IMR-90 (cell line): Measurements from ENCODE around the gene TAB2. TPM values are rescaled to one million over a fixed set of nuclear protein-coding genes. Genes with fewer than 3 reads are reported as not detected.

Source experiments
- ATAC-seq: fragments of 200-7000 bp; cut with Tn5 transposase; 2 replicates; pipeline ENCODE4 v1.9.1; 2020; ENCODE audit warnings: low read depth, mild to moderate bottlenecking, moderate library complexity
- BruUV-seq: library from RNA; stranded (reverse); fragments of 400-500 nt; replicated peaks from 2 replicates; lab custom pipeline; 2021; lab: Mats Ljungman, UMichigan
- CTCF ChIA-PET: fragments of 300-600 bp; formaldehyde crosslinking; extraction: SDS; loops from one replicate; lab custom pipeline; 2021; ENCODE audit warnings: antibody characterized with exemption; lab: Yijun Ruan, JAX
- POLR2A ChIA-PET: fragments of 300-600 bp; sonication (Branson Sonifier 250); formaldehyde crosslinking; loops from one replicate; lab custom pipeline; 2022; ENCODE audit warnings: antibody characterized with exemption; ENCODE audit not compliant: unreplicated experiment; lab: Charles Lee
- DNase-seq: peaks from one replicate; pipeline ENCODE4 v3.0.0; 2013
- H2AFZ ChIP-seq: replicated peaks from 2 replicates; pipeline ENCODE3; 2013; ENCODE audit warnings: low read length, mild to moderate bottlenecking; ENCODE audit not compliant: poor library complexity
- H2AK5ac ChIP-seq: 2 replicates; pipeline ENCODE4 v1.6.1; 2013; ENCODE audit warnings: low read depth, low read length, inconsistent platforms
- H2AK9ac ChIP-seq: replicated peaks from 2 replicates; pipeline ENCODE3; 2013; ENCODE audit warnings: mild to moderate bottlenecking, low read depth, low read length, moderate library complexity; ENCODE audit not compliant: poor library complexity
- H2BK120ac ChIP-seq: 2 replicates; pipeline ENCODE4 v1.6.1; 2013; ENCODE audit warnings: low read depth, low read length, inconsistent platforms
- H2BK15ac ChIP-seq: 3 replicates; pipeline ENCODE4 v1.6.1; 2013; ENCODE audit warnings: low read depth, low read length, inconsistent platforms
- H2BK20ac ChIP-seq: 2 replicates; pipeline ENCODE4 v1.6.1; 2013; ENCODE audit warnings: low read depth, mild to moderate bottlenecking, inconsistent platforms, low read length, moderate library complexity
- H2BK5ac ChIP-seq: 2 replicates; pipeline ENCODE4 v1.6.1; 2013; ENCODE audit warnings: mild to moderate bottlenecking, low read depth, low read length, inconsistent platforms; ENCODE audit not compliant: poor library complexity, severe bottlenecking
- H3K14ac ChIP-seq: replicated peaks from 2 replicates; pipeline ENCODE4 v1.6.1; 2013; ENCODE audit warnings: low read depth, low read length, inconsistent platforms
- H3K18ac ChIP-seq: 2 replicates; pipeline ENCODE4 v1.6.1; 2013; ENCODE audit warnings: low read depth, low read length, control low read depth
- H3K23ac ChIP-seq: 2 replicates; pipeline ENCODE4 v1.6.1; 2013; ENCODE audit warnings: low read depth, low read length, inconsistent platforms
- H3K27ac ChIP-seq: 2 replicates; pipeline ENCODE4 v1.5.1; 2013; ENCODE audit warnings: mild to moderate bottlenecking, control low read depth, low read length; ENCODE audit not compliant: insufficient read depth
- H3K27me3 ChIP-seq: 2 replicates; pipeline ENCODE4 v1.6.1; 2013; ENCODE audit warnings: low read length; ENCODE audit not compliant: control insufficient read depth, insufficient read depth
- H3K36me3 ChIP-seq: 2 replicates; pipeline ENCODE4 v1.6.1; 2013; ENCODE audit warnings: low read length, mixed read lengths; ENCODE audit not compliant: control insufficient read depth, insufficient read depth
- H3K4ac ChIP-seq: 2 replicates; pipeline ENCODE4 v1.6.1; 2013; ENCODE audit warnings: low read depth, low read length, inconsistent platforms
- H3K4me1 ChIP-seq: 2 replicates; pipeline ENCODE4 v1.6.1; 2013; ENCODE audit warnings: low read length, mixed read lengths; ENCODE audit not compliant: control insufficient read depth, insufficient read depth
- H3K4me2 ChIP-seq: 2 replicates; pipeline ENCODE4 v1.6.1; 2013; ENCODE audit warnings: low read depth, mild to moderate bottlenecking, control low read depth, low read length, moderate library complexity
- H3K4me3 ChIP-seq: 2 replicates; pipeline ENCODE4 v1.5.1; 2013; ENCODE audit warnings: low read depth, mild to moderate bottlenecking, control low read depth, low read length, moderate library complexity; ENCODE audit not compliant: insufficient read depth
- H3K56ac ChIP-seq: 2 replicates; pipeline ENCODE4 v1.6.1; 2013; ENCODE audit warnings: low read length, inconsistent platforms; ENCODE audit not compliant: insufficient read depth; ENCODE audit errors: extremely low read depth
- H3K79me1 ChIP-seq, 2 experiments: 2 replicates each; pipeline ENCODE4 v1.6.1; 2013; ENCODE audit warnings: low read length in 2 of 2, inconsistent platforms in 1 of 2, low read depth in 1 of 2
- H3K9ac ChIP-seq: 2 replicates; pipeline ENCODE4 v1.6.1; 2013; ENCODE audit warnings: low read depth, low read length, control low read depth
- H3K9me1 ChIP-seq: 2 replicates; pipeline ENCODE4 v1.6.1; 2013; ENCODE audit warnings: low read length, inconsistent platforms; ENCODE audit not compliant: insufficient read depth
- H3K9me3 ChIP-seq: 2 replicates; pipeline ENCODE4 v1.6.1; 2013; ENCODE audit warnings: low read length; ENCODE audit not compliant: control insufficient read depth, insufficient read depth
- H4K20me1 ChIP-seq: 2 replicates; pipeline ENCODE4 v1.6.1; 2013; ENCODE audit warnings: low read length, inconsistent platforms; ENCODE audit not compliant: insufficient read depth
- H4K5ac ChIP-seq: 2 replicates; pipeline ENCODE4 v1.6.1; 2013; ENCODE audit warnings: mild to moderate bottlenecking, low read depth, low read length, control low read depth
- H4K8ac ChIP-seq, 2 experiments: 2 replicates each; pipeline ENCODE4 v1.6.1; 2013; ENCODE audit warnings: low read depth in 2 of 2, low read length in 2 of 2, control low read depth in 1 of 2, inconsistent platforms in 1 of 2
- H4K91ac ChIP-seq: 2 replicates; pipeline ENCODE4 v1.6.1; 2013; ENCODE audit warnings: low read depth, low read length, inconsistent platforms; ENCODE audit not compliant: insufficient read depth
- CEBPB ChIP-seq: IDR thresholded peaks from 2 replicates; pipeline ENCODE4 v1.6.1; 2012; ENCODE audit warnings: low read depth, low read length, improper control_type of control experiment
- CHD1 ChIP-seq: IDR thresholded peaks from 2 replicates; pipeline ENCODE4 v1.6.1; 2012; ENCODE audit warnings: low read depth, low read length, improper control_type of control experiment
- ELK1 ChIP-seq: fragments of 150-350 bp; IDR thresholded peaks from 2 replicates; pipeline ENCODE4 v1.6.1; 2016; ENCODE audit warnings: low read depth, mild to moderate bottlenecking, low read length, moderate library complexity, borderline replicate concordance
- MAFK ChIP-seq: IDR thresholded peaks from 2 replicates; pipeline ENCODE4 v1.6.1; 2012; ENCODE audit warnings: low read depth, low read length, improper control_type of control experiment
- RAD21 ChIP-seq: IDR thresholded peaks from 2 replicates; pipeline ENCODE4 v1.6.1; 2012; ENCODE audit warnings: low read length, improper control_type of control experiment
- RCOR1 ChIP-seq: IDR thresholded peaks from 2 replicates; pipeline ENCODE4 v1.6.1; 2012; ENCODE audit warnings: mild to moderate bottlenecking, low read length, improper control_type of control experiment; ENCODE audit not compliant: insufficient replicate concordance
- RFX5 ChIP-seq: IDR thresholded peaks from 2 replicates; pipeline ENCODE4 v1.8.0; 2012; ENCODE audit warnings: low read depth, mild to moderate bottlenecking, low read length, moderate library complexity
- WGBS, 2 experiments: methylation state at CpG; one replicate each; pipeline versions ENCODE4 v1.1.5 to v1.1.7; 2013; ENCODE audit warnings: missing lambda C conversion rate in 2 of 2; ENCODE audit not compliant: insufficient read length in 1 of 2; ENCODE audit errors: extremely low coverage in 2 of 2; 5-methylcytosine and 5-hydroxymethylcytosine counted together
- dilution Hi-C: fragments of 300-500 bp; cut with HindIII; formaldehyde crosslinking; loops from one replicate; pipeline ENCODE4 v1.14.3; 2018; ENCODE audit warnings: low sequenced_read_pairs; ENCODE audit not compliant: unreplicated experiment
- in situ Hi-C: fragments of 300-500 bp; cut with MboI; formaldehyde crosslinking; loops from 3 replicates; pipeline ENCODE4 v1.14.3; 2019; ENCODE audit warnings: low sequenced_read_pairs, inconsistent platforms, mixed read lengths
- intact Hi-C: fragments of 100-400 bp; cut with micrococcal nuclease; formaldehyde crosslinking; loops from 2 replicates; pipeline ENCODE4 v1.10.0; 2022
- polyA plus RNA-seq, 3 experiments: library from polyadenylated mRNA; depleted of rRNA; stranded (reverse); fragments of >200 nt; gene quantifications; 2 replicates each; pipeline ENCODE4 v1.2.3, GENCODE V29; 2012; ENCODE audit warnings: low replicate concordance in 1 of 3
- total RNA-seq: library from RNA; depleted of rRNA; stranded (reverse); fragments of >200 nt; gene quantifications from 2 replicates; pipeline ENCODE4 v1.2.3, GENCODE V29; 2012
- TF ChIP-seq, protein P1 (sequence below): fragments of 150-350 bp; IDR thresholded peaks from 2 replicates; pipeline ENCODE4 v1.6.1; 2017; ENCODE audit warnings: mild to moderate bottlenecking, antibody characterized with exemption, low read length, low read depth

Gene TAB2
- total and polyA plus RNA-seq, 2 of the 4 experiments (the other 2 are of a cell fraction) = 20.8 to 25.3 TPM

- intact Hi-C loops (no loop called here), dilution Hi-C loops (no loop called here), in situ Hi-C loops (no loop called here)
- ChIA-PET CTCF (no interaction called here), POLR2A (no interaction called here)
- Histone ChIP-seq H3K4me3 (no peak overlapping the region), H2BK15ac (no peak overlapping the region), H2AK5ac (no peak overlapping the region), H2BK5ac (peak overlapping the region; percentile 68), H2BK20ac (peak overlapping the region; percentile 42; the same call in 1 of the 2 replicates), H4K5ac (peak overlapping the region; percentile 75; the same call in 1 of the 2 replicates), H3K27me3 (no peaks in the 10 kb centered on the region), H3K23ac (no peak overlapping the region), H4K20me1 (peaks cover 70% of the 10 kb centered on the region), H3K18ac (peak overlapping the region; percentile 86; the same call in 1 of the 2 replicates), H3K36me3 (no peaks in the 10 kb centered on the region), H3K4me1 (peaks cover 14% of the 10 kb centered on the region), H2BK120ac (peak overlapping the region; percentile 35; the same call in 1 of the 2 replicates), H3K79me1 (peaks cover 6 to 58% of the 10 kb centered on the region in 2 experiments; a peak in 3 of 4 replicates), H2AFZ (no peak overlapping the region), H3K27ac (no peak overlapping the region), H3K14ac (0 out of 2 replicates have a peak overlapping the region, but pooled peaks have one; percentile 3), H4K8ac (no peak overlapping the region), H4K91ac (no peak overlapping the region), H3K9ac (no peak overlapping the region), H3K4ac (no peak overlapping the region), H2AK9ac (no peak overlapping the region), H3K56ac (no peak overlapping the region), H3K4me2 (peak overlapping the region; percentile 87), H3K9me1 (peaks cover 16% of the 10 kb centered on the region), H3K9me3 (no peaks in the 10 kb centered on the region)
- DNase-seq (peak; percentile 25), ATAC-seq (no peak)
- BruUV-seq = no TSS peak
- WGBS, 2 experiments = no CpG with 5 or more reads among the region's 1 CpG
- TF ChIP-seq RAD21 (no peak), CHD1 (no peak), RFX5 (no peak), RCOR1 (no peak), CEBPB (no peak), ELK1 (no peak), MAFK (no peak)
- TF ChIP-seq, protein P1, sequence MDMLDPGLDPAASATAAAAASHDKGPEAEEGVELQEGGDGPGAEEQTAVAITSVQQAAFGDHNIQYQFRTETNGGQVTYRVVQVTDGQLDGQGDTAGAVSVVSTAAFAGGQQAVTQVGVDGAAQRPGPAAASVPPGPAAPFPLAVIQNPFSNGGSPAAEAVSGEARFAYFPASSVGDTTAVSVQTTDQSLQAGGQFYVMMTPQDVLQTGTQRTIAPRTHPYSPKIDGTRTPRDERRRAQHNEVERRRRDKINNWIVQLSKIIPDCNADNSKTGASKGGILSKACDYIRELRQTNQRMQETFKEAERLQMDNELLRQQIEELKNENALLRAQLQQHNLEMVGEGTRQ = no peak
These were observed 19.8 kb downstream of the TAB2 start for GRCh38 chr6:149337320-149337719.
